ENCODE results near the gene RECK. TPM values are rescaled to one million over a fixed set of nuclear protein-coding genes. Genes with fewer than 3 reads are reported as not detected.
"Not testable (repeated sequence)": the region's sequence is repeated elsewhere in the genome, so short reads cannot be mapped to it uniquely, and the experiment has no call there.

The RECK gene
- total RNA-seq, 4 donors from 2014 or later, result 2.9 to 4.1 (median 3.5) TPM

- intact Hi-C loops (cut with DNase I; ENCODE audit: low total_unique reads) (no loop called here), in situ Hi-C loops (cut with MboI; ENCODE audit: low sequenced_read_pairs in 4 of 4) (no loop called here)
- TF ChIP-seq CTCF (IDR thresholded peaks at IDR 0.05 in 4 of 5, conservative IDR thresholded peaks at IDR 0.05 in 1 of 5), result no peak
- no peak for TF ChIP-seq POLR2A (IDR thresholded peaks at IDR 0.05)
- DNase-seq, result no peak
- Histone ChIP-seq H3K4me1 (no peaks in the 10 kb centered on the region), H3K27ac (peak overlapping the region in 2 of 4 donors; percentile 40 to 46), H3K4me3 (no peak overlapping the region), H3K27me3 (peaks cover 0 to 4% (median 0%) of the 10 kb centered on the region in 3 donors), H3K36me3 (no peaks in the 10 kb centered on the region), H3K9me3 (no peaks in the 10 kb centered on the region)
- no peak for ATAC-seq
Observed at GRCh38 chr9:35996358-35996970, 40.2 kb upstream of the RECK start.

GRCh38 chr9:35997016-35997415 lies 39.7 kb upstream of the RECK start:
- ATAC-seq, result not testable (repeated sequence)
- peak overlapping the region in 2 of 4 donors; percentile 40 to 46 for H3K27ac ChIP-seq

GRCh38 chr9:35998333-35998732 lies 38.4 kb upstream of the RECK start:
- H3K9me3 ChIP-seq, result no peaks in the 10 kb centered on the region
- intact Hi-C loops (cut with DNase I; ENCODE audit: low total_unique reads), result no loop called here

More at GRCh38 chr9:35997016-35997415, 39.7 kb upstream of the RECK start:
- in situ Hi-C loops (cut with MboI; ENCODE audit: low sequenced_read_pairs in 4 of 4); H3K9me3 ChIP-seq; H3K4me1 ChIP-seq; DNase-seq; H3K36me3 ChIP-seq; H3K27me3 ChIP-seq; H3K4me3 ChIP-seq; intact Hi-C loops (cut with DNase I; ENCODE audit: low total_unique reads): not testable (repeated sequence)

GRCh38 chr9:36005891-36006290 lies 30.8 kb upstream of the RECK start:
- ATAC-seq (no peak), DNase-seq (no peak)
- Histone ChIP-seq H3K4me3 (no peak overlapping the region), H3K9me3 (no peaks in the 10 kb centered on the region), H3K27ac (no peak overlapping the region), H3K36me3 (no peaks in the 10 kb centered on the region), H3K27me3 (peaks cover 0 to 6% (median 0%) of the 10 kb centered on the region in 3 donors), H3K4me1 (no peaks in the 10 kb centered on the region)
- in situ Hi-C loops (cut with MboI; ENCODE audit: low sequenced_read_pairs in 4 of 4) (no loop called here), intact Hi-C loops (cut with DNase I; ENCODE audit: low total_unique reads) (loop anchor here (10.0 kb wide), 1 partner anchor 69 kb away; no protein-coding TSS in a partner anchor)
- TF ChIP-seq CTCF (IDR thresholded peaks at IDR 0.05 in 4 of 5, conservative IDR thresholded peaks at IDR 0.05 in 1 of 5) (no peak), POLR2A (IDR thresholded peaks at IDR 0.05) (no peak)

More at GRCh38 chr9:35998333-35998732, 38.4 kb upstream of the RECK start:
- no peaks in the 10 kb centered on the region for H3K4me1 ChIP-seq
- peaks cover 0 to 4% (median under 1%) of the 10 kb centered on the region in 3 donors for H3K27me3 ChIP-seq
- DNase-seq (no peak), ATAC-seq (no peak)
- in situ Hi-C loops (cut with MboI; ENCODE audit: low sequenced_read_pairs in 4 of 4), result no loop called here
- H3K27ac ChIP-seq, result no peak overlapping the region
- no peak overlapping the region for H3K4me3 ChIP-seq
- TF ChIP-seq CTCF (IDR thresholded peaks at IDR 0.05 in 4 of 5, conservative IDR thresholded peaks at IDR 0.05 in 1 of 5), result no peak
- no peak for TF ChIP-seq POLR2A (IDR thresholded peaks at IDR 0.05)
- no peaks in the 10 kb centered on the region for H3K36me3 ChIP-seq

- H3K27me3 ChIP-seq, result peaks cover 0 to 6% (median 0%) of the 10 kb centered on the region in 3 donors
- ATAC-seq, result no peak
- intact Hi-C loops (cut with DNase I; ENCODE audit: low total_unique reads) (loop anchor here (10.0 kb wide), 1 partner anchor 68 kb away; no protein-coding TSS in a partner anchor), in situ Hi-C loops (cut with MboI; ENCODE audit: low sequenced_read_pairs in 4 of 4) (no loop called here)
- H3K4me1 ChIP-seq, result no peaks in the 10 kb centered on the region
- no peak overlapping the region for H3K27ac ChIP-seq
- TF ChIP-seq CTCF (IDR thresholded peaks at IDR 0.05 in 4 of 5, conservative IDR thresholded peaks at IDR 0.05 in 1 of 5) (no peak), POLR2A (IDR thresholded peaks at IDR 0.05) (no peak)
- no peaks in the 10 kb centered on the region for H3K36me3 ChIP-seq
- DNase-seq, result no peak
- no peak overlapping the region for H3K4me3 ChIP-seq
- no peaks in the 10 kb centered on the region for H3K9me3 ChIP-seq
Observed at GRCh38 chr9:36006549-36007315, 30.0 kb upstream of the RECK start.
